Tibial nerve (tissue), 4 donors: Measurements from ENCODE around the gene MTCL3.

Experiments
- DNase-seq, 2 donors: peaks; one replicate each; pipeline ENCODE4 v3.0.0-alpha.2; 2019; ENCODE audit warnings: low spot score in 2 of 2
- H3K27ac ChIP-seq, 4 donors: fragments of 200-600 bp; sonication (generic) in 3 of 4; one replicate each; pipeline ENCODE4 v1.5.1; 2017 to 2019; ENCODE audit warnings: mild to moderate bottlenecking in 1 of 4
- H3K27me3 ChIP-seq, 2 donors: fragments of 200-600 bp; sonication (generic) in 1 of 2; one replicate each; pipeline versions ENCODE4 v1.5.1 to v1.6.0; 2017 to 2019
- H3K36me3 ChIP-seq, 3 donors: fragments of 200-600 bp; sonication (generic); one replicate each; pipeline ENCODE4 v1.5.1; 2018 to 2019
- H3K4me1 ChIP-seq, 4 donors: fragments of 200-600 bp; sonication (generic) in 3 of 4; one replicate each; pipeline ENCODE4 v1.5.1; 2017 to 2019
- H3K4me3 ChIP-seq, 4 donors: fragments of 200-600 bp; sonication (generic) in 3 of 4; one replicate each; pipeline ENCODE4 v1.5.1; 2017 to 2019; ENCODE audit warnings: mild to moderate bottlenecking in 1 of 4, moderate library complexity in 1 of 4
- H3K9me3 ChIP-seq, 4 donors: fragments of 200-600 bp; sonication (generic) in 3 of 4; one replicate each; pipeline ENCODE4 v1.5.1; 2017 to 2019
- EP300 ChIP-seq, 2 donors: sonication (generic); formaldehyde crosslinking; IDR thresholded peaks; one replicate each; pipeline ENCODE4 v1.6.1; 2017; ENCODE audit warnings: antibody characterized with exemption in 2 of 2, mild to moderate bottlenecking in 1 of 2
- POLR2A ChIP-seq, 2 donors: fragments of 450-650 bp; IDR thresholded peaks; one replicate each; pipeline ENCODE4 v1.6.1; 2017; ENCODE audit warnings: antibody characterized with exemption in 2 of 2, mild to moderate bottlenecking in 2 of 2, moderate library complexity in 2 of 2
- WGBS, 2 donors: methylation state at CpG; one replicate each; pipeline ENCODE4 v1.1.5; 2018; 5-methylcytosine and 5-hydroxymethylcytosine counted together
- TF ChIP-seq, protein P1 (sequence below), 5 experiments: fragments of 200-600 bp in 3 of 5; fragments of 450-650 bp in 2 of 5; sonication (generic) in 3 of 5; IDR thresholded peaks; one replicate each; pipeline ENCODE4 v1.5.1; 2016 to 2019; ENCODE audit warnings: antibody characterized with exemption in 5 of 5, mild to moderate bottlenecking in 3 of 5, moderate library complexity in 2 of 5

The MTCL3 gene

GRCh38 chr6:127561660-127562059 is 42.5 kb upstream of the MTCL3 start:
- no peak overlapping the region for H3K4me3 ChIP-seq
- no peaks in the 10 kb centered on the region for H3K9me3 ChIP-seq
- no peak for DNase-seq
- no peak overlapping the region for H3K27ac ChIP-seq
- no peaks in the 10 kb centered on the region for H3K36me3 ChIP-seq
- H3K27me3 ChIP-seq = no peaks in the 10 kb centered on the region
- H3K4me1 ChIP-seq = no peaks in the 10 kb centered on the region
- TF ChIP-seq POLR2A (IDR thresholded peaks at IDR 0.05) = no peak
- no peak for TF ChIP-seq EP300 (IDR thresholded peaks at IDR 0.05)
- TF ChIP-seq, protein P1, sequence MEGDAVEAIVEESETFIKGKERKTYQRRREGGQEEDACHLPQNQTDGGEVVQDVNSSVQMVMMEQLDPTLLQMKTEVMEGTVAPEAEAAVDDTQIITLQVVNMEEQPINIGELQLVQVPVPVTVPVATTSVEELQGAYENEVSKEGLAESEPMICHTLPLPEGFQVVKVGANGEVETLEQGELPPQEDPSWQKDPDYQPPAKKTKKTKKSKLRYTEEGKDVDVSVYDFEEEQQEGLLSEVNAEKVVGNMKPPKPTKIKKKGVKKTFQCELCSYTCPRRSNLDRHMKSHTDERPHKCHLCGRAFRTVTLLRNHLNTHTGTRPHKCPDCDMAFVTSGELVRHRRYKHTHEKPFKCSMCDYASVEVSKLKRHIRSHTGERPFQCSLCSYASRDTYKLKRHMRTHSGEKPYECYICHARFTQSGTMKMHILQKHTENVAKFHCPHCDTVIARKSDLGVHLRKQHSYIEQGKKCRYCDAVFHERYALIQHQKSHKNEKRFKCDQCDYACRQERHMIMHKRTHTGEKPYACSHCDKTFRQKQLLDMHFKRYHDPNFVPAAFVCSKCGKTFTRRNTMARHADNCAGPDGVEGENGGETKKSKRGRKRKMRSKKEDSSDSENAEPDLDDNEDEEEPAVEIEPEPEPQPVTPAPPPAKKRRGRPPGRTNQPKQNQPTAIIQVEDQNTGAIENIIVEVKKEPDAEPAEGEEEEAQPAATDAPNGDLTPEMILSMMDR (IDR thresholded peaks at IDR 0.05) = no peak
- 27 to 84% methylated on average over 1 of the region's 1 CpG for WGBS, 2 donors

GRCh38 chr6:127554435-127555006 is 35.4 kb upstream of the MTCL3 start:
- TF ChIP-seq, protein P1 (IDR thresholded peaks at IDR 0.05) = peak in 1 of 5 experiments; percentile 16
- TF ChIP-seq EP300 (IDR thresholded peaks at IDR 0.05) = no peak
- DNase-seq = no peak
- 15 to 18% methylated on average over 2 of the region's 2 CpGs for WGBS, 2 donors

DNA sequence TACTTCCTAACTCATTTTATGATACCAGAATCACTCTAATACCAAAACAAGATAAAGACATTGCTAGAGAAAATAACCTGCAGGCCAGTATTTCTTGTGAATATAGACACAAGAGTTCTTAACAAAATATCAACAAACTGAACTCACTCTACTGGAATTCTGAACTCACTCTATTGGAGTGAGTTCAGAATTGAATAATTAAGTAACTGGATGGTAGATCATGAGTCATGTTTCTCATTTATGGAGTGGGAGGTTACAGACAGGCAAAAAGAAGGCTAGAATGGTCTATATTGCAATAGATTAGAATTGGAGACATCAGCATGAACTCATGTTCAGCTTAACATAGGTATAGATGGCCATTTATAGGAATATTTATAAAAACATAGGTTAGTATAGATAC is 31.3 kb upstream of the MTCL3 start:
- Histone ChIP-seq H3K27ac (no peak overlapping the region), H3K4me3 (no peak overlapping the region), H3K36me3 (no peaks in the 10 kb centered on the region), H3K4me1 (no peaks in the 10 kb centered on the region), H3K27me3 (no peaks in the 10 kb centered on the region), H3K9me3 (no peaks in the 10 kb centered on the region)
- DNase-seq = no peak
- TF ChIP-seq, protein P1 (IDR thresholded peaks at IDR 0.05) = no peak
- TF ChIP-seq EP300 (IDR thresholded peaks at IDR 0.05) = no peak
- no peak for TF ChIP-seq POLR2A (IDR thresholded peaks at IDR 0.05)

More at GRCh38 chr6:127554435-127555006, 35.4 kb upstream of the MTCL3 start:
- Histone ChIP-seq H3K27ac (no peak overlapping the region), H3K27me3 (no peaks in the 10 kb centered on the region), H3K4me3 (no peak overlapping the region), H3K36me3 (no peaks in the 10 kb centered on the region), H3K4me1 (no peaks in the 10 kb centered on the region), H3K9me3 (no peaks in the 10 kb centered on the region)

DNA sequence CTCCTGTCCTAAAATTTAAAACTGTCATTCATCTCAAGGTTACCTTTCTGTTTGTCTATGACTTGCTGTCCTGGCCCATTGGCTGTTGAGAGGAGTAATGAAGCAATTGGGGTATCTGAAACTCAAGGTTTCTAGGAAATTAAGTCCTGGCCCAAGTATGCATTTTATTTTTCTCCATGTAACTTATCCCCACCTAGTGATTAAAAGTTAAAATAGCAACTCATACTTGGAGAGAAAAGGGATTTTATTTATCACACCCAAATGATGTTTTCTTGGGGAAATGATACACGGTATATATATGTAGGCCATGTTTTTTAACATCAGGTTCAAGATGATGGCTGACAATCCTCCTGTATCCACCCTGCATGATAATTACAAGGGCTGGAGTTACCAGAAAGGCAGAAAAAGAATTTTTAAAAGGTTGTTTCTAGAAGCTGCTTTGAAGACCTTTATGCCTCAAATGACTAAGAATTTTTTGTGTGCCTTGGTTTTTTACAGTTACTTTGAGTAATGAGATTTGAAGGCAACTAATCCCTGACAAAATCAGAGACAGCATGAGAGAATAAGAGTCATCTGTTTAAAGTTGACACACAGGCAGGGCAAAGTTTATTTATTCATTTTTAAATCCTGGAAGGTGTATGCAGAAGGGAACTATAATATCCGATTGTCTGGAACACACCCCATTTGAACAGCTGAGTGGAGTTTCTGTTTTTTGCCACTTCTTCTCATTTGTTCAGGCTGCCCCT is 28.9 kb upstream of the MTCL3 start:
- WGBS, 2 donors = 39 to 51% methylated on average over 2 of the region's 2 CpGs
- H3K4me1 ChIP-seq = no peaks in the 10 kb centered on the region
- H3K27me3 ChIP-seq = no peaks in the 10 kb centered on the region
- no peak for DNase-seq
- no peak overlapping the region for H3K27ac ChIP-seq
- H3K36me3 ChIP-seq = no peaks in the 10 kb centered on the region
- H3K4me3 ChIP-seq = no peak overlapping the region
- no peaks in the 10 kb centered on the region for H3K9me3 ChIP-seq
- no peak for TF ChIP-seq POLR2A (IDR thresholded peaks at IDR 0.05)
- TF ChIP-seq, protein P1 (IDR thresholded peaks at IDR 0.05) = no peak
- no peak for TF ChIP-seq EP300 (IDR thresholded peaks at IDR 0.05)

DNA sequence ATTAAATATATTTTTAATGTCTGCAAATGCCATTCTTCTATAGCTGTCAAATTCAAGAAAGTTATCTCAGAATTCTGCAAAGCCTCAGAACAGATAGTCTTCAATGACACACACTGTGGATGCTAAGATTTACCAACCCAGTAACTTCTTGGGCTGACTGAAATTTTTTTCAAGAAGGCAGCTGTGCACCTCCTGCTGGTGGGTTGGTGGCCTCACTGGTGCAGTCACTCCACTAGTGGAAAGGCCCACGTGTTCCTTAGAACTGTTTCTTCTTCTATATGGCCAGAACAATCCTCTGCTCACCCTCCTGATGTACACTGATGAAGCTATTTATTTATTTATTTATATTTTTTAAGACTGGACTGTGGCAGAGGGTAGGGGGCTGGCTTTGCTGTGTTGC is 28.1 kb upstream of the MTCL3 start:
- Histone ChIP-seq H3K27me3 (no peaks in the 10 kb centered on the region), H3K36me3 (no peaks in the 10 kb centered on the region), H3K4me3 (no peak overlapping the region), H3K4me1 (no peaks in the 10 kb centered on the region), H3K9me3 (no peaks in the 10 kb centered on the region), H3K27ac (no peak overlapping the region)
- 27 to 40% methylated on average over 1 of the region's 1 CpG for WGBS, 2 donors
- no peak for TF ChIP-seq POLR2A (IDR thresholded peaks at IDR 0.05)
- TF ChIP-seq, protein P1 (IDR thresholded peaks at IDR 0.05) = no peak
- no peak for TF ChIP-seq EP300 (IDR thresholded peaks at IDR 0.05)
- DNase-seq = no peak
